Measurements from ENCODE around the gene BCKDHB.

The BCKDHB gene

DNA sequence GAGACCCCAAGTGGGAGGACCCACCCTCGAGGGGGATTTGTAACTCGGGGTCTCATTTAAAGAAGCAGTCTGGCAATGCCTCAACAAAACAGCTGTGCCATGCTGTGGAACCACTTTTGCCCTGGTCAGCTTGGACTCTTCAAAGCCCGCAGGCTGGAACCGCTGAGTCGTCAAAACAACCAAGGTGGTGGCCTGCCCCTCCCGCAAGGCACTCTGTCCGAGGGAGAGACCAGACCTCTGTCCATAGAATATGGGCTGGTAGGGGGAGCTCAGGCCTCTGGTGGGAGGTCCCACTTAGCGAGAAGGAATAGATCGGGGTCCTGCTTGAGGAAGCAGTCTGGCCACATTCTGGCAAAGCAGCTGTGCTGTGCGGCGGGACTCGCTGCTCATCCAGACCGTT lies 208.1 kb downstream of the BCKDHB start:
- Histone ChIP-seq H2AK5ac (ENCODE audit: low read length) (no peak overlapping the region), H4K8ac (ENCODE audit: low read depth, low read length) (peak overlapping the region; percentile 47), H4K12ac (ENCODE audit: low read depth, low read length) (no peak overlapping the region), H3K18ac (ENCODE audit: low read length) (peak overlapping the region; percentile 71), H3K27me3 (ENCODE audit: insufficient read depth, low read length) (no peaks in the 10 kb centered on the region), H3K9me3 (ENCODE audit: insufficient read depth, low read depth, low read length) (no peaks in the 10 kb centered on the region), H2BK5ac (ENCODE audit: low read depth, low read length, poor library complexity) (no peak overlapping the region), H3K9ac (ENCODE audit: low read length) (no peak overlapping the region), H3K36me3 (ENCODE audit: control insufficient read depth in 1 of 2, insufficient read depth in 2 of 2, low read length in 2 of 2) (peaks cover 0 to 8% of the 10 kb centered on the region in 2 experiments), H2AFZ (ENCODE audit: insufficient read depth, low read length, poor library complexity) (no peak overlapping the region), H4K91ac (ENCODE audit: low read depth, low read length) (no peak overlapping the region), H3K79me1 (ENCODE audit: low read length) (no peaks in the 10 kb centered on the region), H3K27ac (ENCODE audit: low read depth, low read length) (no peak overlapping the region), H3K4me1 (ENCODE audit: control insufficient read depth in 1 of 2, insufficient read depth in 2 of 2, low read length in 2 of 2) (peaks cover 3 to 6% of the 10 kb centered on the region in 2 experiments), H3K23ac (ENCODE audit: low read length) (no peak overlapping the region), H3K4me2 (ENCODE audit: low read length) (no peak overlapping the region), H3K4me3 (ENCODE audit: low read depth, low read length) (no peak overlapping the region), H3K4ac (ENCODE audit: low read depth, low read length) (no peak overlapping the region), H3K79me2 (ENCODE audit: control insufficient read depth, insufficient read depth, low read length, poor library complexity) (peaks cover 5% of the 10 kb centered on the region), H2BK120ac (ENCODE audit: insufficient read depth, low read length, poor library complexity) (no peak overlapping the region), H2BK12ac (ENCODE audit: low read length) (no peak overlapping the region), H3K14ac (ENCODE audit: low read length) (no peak overlapping the region)
- WGBS (ENCODE audit: extremely low coverage, insufficient coverage, insufficient read length) = no CpG with 5 or more reads among the region's 13 CpGs
- DNase-seq = no peak

DNA sequence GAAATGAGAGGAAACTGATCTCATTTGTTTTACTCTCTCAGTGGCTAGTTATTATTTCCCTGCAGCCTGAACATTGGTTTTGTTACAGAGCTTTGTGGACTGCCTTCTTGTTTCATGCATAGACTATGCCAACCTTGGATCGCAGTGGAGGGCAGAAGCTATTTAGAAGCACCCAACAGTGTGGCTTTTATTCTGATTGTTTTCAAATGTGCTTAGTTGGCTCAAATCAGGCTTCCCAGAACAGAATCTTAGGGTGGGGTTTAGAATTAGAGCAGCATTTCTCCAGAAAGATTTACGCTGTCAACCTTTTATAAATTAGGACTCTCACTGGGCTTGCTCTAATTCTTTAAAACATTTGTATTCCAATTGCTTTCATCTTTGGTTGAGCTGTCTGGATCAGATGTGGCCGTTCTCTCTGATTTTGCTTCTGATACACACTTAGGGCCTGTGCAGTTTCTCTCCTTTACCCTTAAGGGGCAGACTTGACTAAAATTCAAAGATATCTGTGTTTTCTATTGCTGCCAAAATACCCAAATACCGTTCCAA lies 210.3 kb downstream of the BCKDHB start:
- H2BK120ac ChIP-seq (ENCODE audit: insufficient read depth, low read length, poor library complexity) = no peak overlapping the region

GRCh38 chr6:80319196-80319595 lies 212.7 kb downstream of the BCKDHB start:
- Histone ChIP-seq H4K12ac (ENCODE audit: low read depth, low read length) (no peak overlapping the region), H3K4ac (ENCODE audit: low read depth, low read length) (no peak overlapping the region), H3K4me1 (ENCODE audit: control insufficient read depth in 1 of 2, insufficient read depth in 2 of 2, low read length in 2 of 2) (peaks cover 3 to 6% of the 10 kb centered on the region in 2 experiments), H2BK12ac (ENCODE audit: low read length) (no peak overlapping the region), H3K4me3 (ENCODE audit: low read depth, low read length) (no peak overlapping the region), H4K8ac (ENCODE audit: low read depth, low read length) (no peak overlapping the region), H3K36me3 (ENCODE audit: control insufficient read depth in 1 of 2, insufficient read depth in 2 of 2, low read length in 2 of 2) (peaks cover 0 to 7% of the 10 kb centered on the region in 2 experiments), H2BK5ac (ENCODE audit: low read depth, low read length, poor library complexity) (no peak overlapping the region), H3K79me2 (ENCODE audit: control insufficient read depth, insufficient read depth, low read length, poor library complexity) (peaks cover 5% of the 10 kb centered on the region), H3K9ac (ENCODE audit: low read length) (no peak overlapping the region), H3K79me1 (ENCODE audit: low read length) (no peaks in the 10 kb centered on the region), H3K23ac (ENCODE audit: low read length) (no peak overlapping the region), H3K9me3 (ENCODE audit: insufficient read depth, low read depth, low read length) (no peaks in the 10 kb centered on the region), H2BK120ac (ENCODE audit: insufficient read depth, low read length, poor library complexity) (no peak overlapping the region), H2AK5ac (ENCODE audit: low read length) (no peak overlapping the region), H3K27ac (ENCODE audit: low read depth, low read length) (no peak overlapping the region), H2AFZ (ENCODE audit: insufficient read depth, low read length, poor library complexity) (no peak overlapping the region), H3K18ac (ENCODE audit: low read length) (no peak overlapping the region), H3K4me2 (ENCODE audit: low read length) (no peak overlapping the region), H4K91ac (ENCODE audit: low read depth, low read length) (no peak overlapping the region), H3K27me3 (ENCODE audit: insufficient read depth, low read length) (no peaks in the 10 kb centered on the region), H3K14ac (ENCODE audit: low read length) (no peak overlapping the region)
- no peak for DNase-seq
- no CpG with 5 or more reads among the region's 2 CpGs for WGBS (ENCODE audit: extremely low coverage, insufficient coverage, insufficient read length)

More for the DNA sequence above, 210.3 kb downstream of the BCKDHB start:
- Histone ChIP-seq H3K79me2 (ENCODE audit: control insufficient read depth, insufficient read depth, low read length, poor library complexity) (peaks cover 5% of the 10 kb centered on the region), H3K18ac (ENCODE audit: low read length) (no peak overlapping the region), H2BK5ac (ENCODE audit: low read depth, low read length, poor library complexity) (no peak overlapping the region), H3K27me3 (ENCODE audit: insufficient read depth, low read length) (no peaks in the 10 kb centered on the region), H3K4ac (ENCODE audit: low read depth, low read length) (no peak overlapping the region), H2AFZ (ENCODE audit: insufficient read depth, low read length, poor library complexity) (no peak overlapping the region), H2AK5ac (ENCODE audit: low read length) (no peak overlapping the region), H4K12ac (ENCODE audit: low read depth, low read length) (no peak overlapping the region), H3K4me2 (ENCODE audit: low read length) (no peak overlapping the region), H4K8ac (ENCODE audit: low read depth, low read length) (no peak overlapping the region), H4K91ac (ENCODE audit: low read depth, low read length) (no peak overlapping the region), H3K9ac (ENCODE audit: low read length) (no peak overlapping the region), H3K36me3 (ENCODE audit: control insufficient read depth in 1 of 2, insufficient read depth in 2 of 2, low read length in 2 of 2) (peaks cover 0 to 8% of the 10 kb centered on the region in 2 experiments), H3K79me1 (ENCODE audit: low read length) (no peaks in the 10 kb centered on the region), H3K4me3 (ENCODE audit: low read depth, low read length) (no peak overlapping the region), H2BK12ac (ENCODE audit: low read length) (no peak overlapping the region), H3K27ac (ENCODE audit: low read depth, low read length) (no peak overlapping the region), H3K23ac (ENCODE audit: low read length) (no peak overlapping the region), H3K4me1 (ENCODE audit: control insufficient read depth in 1 of 2, insufficient read depth in 2 of 2, low read length in 2 of 2) (peaks cover 3 to 6% of the 10 kb centered on the region in 2 experiments), H3K9me3 (ENCODE audit: insufficient read depth, low read depth, low read length) (no peaks in the 10 kb centered on the region), H3K14ac (ENCODE audit: low read length) (no peak overlapping the region)
- no peak for DNase-seq
- WGBS (ENCODE audit: extremely low coverage, insufficient coverage, insufficient read length) = no CpG with 5 or more reads among the region's 4 CpGs

DNA sequence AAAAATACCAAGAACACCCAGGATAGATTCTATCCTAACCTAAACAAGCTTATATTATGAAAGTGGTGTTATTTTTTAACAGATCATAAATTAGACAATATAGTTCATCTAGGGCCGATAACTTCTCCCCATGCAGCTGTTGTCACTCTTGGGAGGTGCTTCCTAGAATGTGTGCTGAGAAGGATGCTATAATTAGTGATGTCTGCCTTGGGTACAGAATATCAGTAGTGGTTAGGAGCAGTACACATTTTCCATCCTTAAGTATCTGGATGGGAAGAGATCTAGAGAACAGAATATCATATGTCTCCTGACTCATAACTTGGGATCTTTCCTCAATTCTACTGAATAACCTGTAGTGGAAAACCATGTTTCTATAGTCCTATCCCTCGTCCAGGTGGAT lies 214.5 kb downstream of the BCKDHB start:
- Histone ChIP-seq H3K14ac (ENCODE audit: low read length) (no peak overlapping the region), H3K27me3 (ENCODE audit: insufficient read depth, low read length) (no peaks in the 10 kb centered on the region), H4K12ac (ENCODE audit: low read depth, low read length) (no peak overlapping the region), H3K36me3 (ENCODE audit: control insufficient read depth in 1 of 2, insufficient read depth in 2 of 2, low read length in 2 of 2) (no peaks in the 10 kb centered on the region), H2AK5ac (ENCODE audit: low read length) (no peak overlapping the region), H3K4ac (ENCODE audit: low read depth, low read length) (no peak overlapping the region), H3K4me3 (ENCODE audit: low read depth, low read length) (no peak overlapping the region), H3K4me2 (ENCODE audit: low read length) (no peak overlapping the region), H3K23ac (ENCODE audit: low read length) (no peak overlapping the region), H2BK12ac (ENCODE audit: low read length) (no peak overlapping the region), H2BK120ac (ENCODE audit: insufficient read depth, low read length, poor library complexity) (no peak overlapping the region), H3K9me3 (ENCODE audit: insufficient read depth, low read depth, low read length) (no peaks in the 10 kb centered on the region), H3K9ac (ENCODE audit: low read length) (no peak overlapping the region), H2BK5ac (ENCODE audit: low read depth, low read length, poor library complexity) (no peak overlapping the region), H4K91ac (ENCODE audit: low read depth, low read length) (no peak overlapping the region), H3K18ac (ENCODE audit: low read length) (no peak overlapping the region), H2AFZ (ENCODE audit: insufficient read depth, low read length, poor library complexity) (no peak overlapping the region), H3K79me2 (ENCODE audit: control insufficient read depth, insufficient read depth, low read length, poor library complexity) (no peaks in the 10 kb centered on the region), H4K8ac (ENCODE audit: low read depth, low read length) (no peak overlapping the region), H3K27ac (ENCODE audit: low read depth, low read length) (no peak overlapping the region), H3K79me1 (ENCODE audit: low read length) (no peaks in the 10 kb centered on the region), H3K4me1 (ENCODE audit: control insufficient read depth in 1 of 2, insufficient read depth in 2 of 2, low read length in 2 of 2) (no peaks in the 10 kb centered on the region)
- no peak for DNase-seq
- WGBS (ENCODE audit: extremely low coverage, insufficient coverage, insufficient read length) = no CpG with 5 or more reads among the region's 2 CpGs
